A673 (cell line): ENCODE results near the gene GP2.

Source experiments
- EZH2 ChIP-seq: fragments of 200-600 bp; sonication (generic); IDR thresholded peaks from 2 replicates; pipeline ENCODE4 v1.6.1; 2017; ENCODE audit warnings: borderline replicate concordance, low read depth, mild to moderate bottlenecking, mixed read lengths, antibody characterized with exemption, low read length; ENCODE audit not compliant: poor library complexity, severe bottlenecking
- TF ChIP-seq, protein P1 (sequence below): fragments of 300-800, 200-600 bp; sonication (generic); conservative IDR thresholded peaks from 2 replicates; pipeline ENCODE4 v1.5.1; 2017; ENCODE audit warnings: low read depth, mild to moderate bottlenecking, antibody characterized with exemption, low read length, moderate library complexity, mixed read lengths

DNA sequence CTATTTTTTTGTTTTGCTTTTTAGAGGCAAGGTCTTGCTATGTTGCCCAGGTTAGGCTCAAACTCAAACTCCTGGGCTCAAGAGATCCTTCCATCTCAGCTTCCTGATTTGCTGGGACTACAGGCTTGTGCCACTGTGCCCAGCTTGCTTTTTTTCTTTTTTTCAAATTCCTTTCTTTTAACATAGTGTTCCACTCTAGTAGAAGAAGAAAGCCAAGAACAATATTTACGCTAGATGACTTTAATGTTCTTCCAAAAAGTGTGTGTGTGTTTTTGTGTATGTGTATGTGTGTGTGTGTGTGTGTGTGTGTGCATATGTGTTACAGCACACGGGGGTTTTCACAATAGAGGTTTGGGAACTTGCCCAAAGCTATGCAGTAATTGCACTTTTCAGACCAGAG is 35.9 kb upstream of the GP2 start:
- TF ChIP-seq, protein P1, sequence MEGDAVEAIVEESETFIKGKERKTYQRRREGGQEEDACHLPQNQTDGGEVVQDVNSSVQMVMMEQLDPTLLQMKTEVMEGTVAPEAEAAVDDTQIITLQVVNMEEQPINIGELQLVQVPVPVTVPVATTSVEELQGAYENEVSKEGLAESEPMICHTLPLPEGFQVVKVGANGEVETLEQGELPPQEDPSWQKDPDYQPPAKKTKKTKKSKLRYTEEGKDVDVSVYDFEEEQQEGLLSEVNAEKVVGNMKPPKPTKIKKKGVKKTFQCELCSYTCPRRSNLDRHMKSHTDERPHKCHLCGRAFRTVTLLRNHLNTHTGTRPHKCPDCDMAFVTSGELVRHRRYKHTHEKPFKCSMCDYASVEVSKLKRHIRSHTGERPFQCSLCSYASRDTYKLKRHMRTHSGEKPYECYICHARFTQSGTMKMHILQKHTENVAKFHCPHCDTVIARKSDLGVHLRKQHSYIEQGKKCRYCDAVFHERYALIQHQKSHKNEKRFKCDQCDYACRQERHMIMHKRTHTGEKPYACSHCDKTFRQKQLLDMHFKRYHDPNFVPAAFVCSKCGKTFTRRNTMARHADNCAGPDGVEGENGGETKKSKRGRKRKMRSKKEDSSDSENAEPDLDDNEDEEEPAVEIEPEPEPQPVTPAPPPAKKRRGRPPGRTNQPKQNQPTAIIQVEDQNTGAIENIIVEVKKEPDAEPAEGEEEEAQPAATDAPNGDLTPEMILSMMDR = no peak
- TF ChIP-seq EZH2 = no peak
